G401.6 (cell line): Measurements from ENCODE around the gene CDS1.
"Not testable (repeated sequence)": the region's sequence is repeated elsewhere in the genome, so short reads cannot be mapped to it uniquely, and the experiment has no call there.

ENCODE experiments used
- FAIRE-seq: peaks from 2 replicates; lab custom pipeline; 2012; peaks lifted over from hg19 to GRCh38; lab: Jason Lieb, UNC

Gene CDS1

DNA sequence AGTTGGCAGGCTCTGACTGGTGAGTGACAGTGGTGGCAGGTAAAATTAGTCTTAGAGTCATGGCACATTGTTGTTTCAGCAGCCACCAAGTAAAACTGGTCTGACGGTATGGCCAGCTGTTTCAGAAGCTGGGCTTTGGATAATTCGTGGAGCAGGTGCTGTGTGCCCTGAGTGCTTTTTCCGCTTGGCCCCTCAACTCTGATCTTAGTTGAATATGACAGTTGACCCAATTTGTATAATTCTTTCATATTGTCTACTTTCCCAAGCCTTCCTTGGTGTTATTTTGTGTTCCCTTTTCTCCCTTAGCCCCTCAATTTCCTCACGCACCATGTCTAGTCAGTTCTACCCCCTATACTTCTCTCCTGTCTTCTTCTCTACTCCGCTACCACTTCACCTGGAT, 32.0 kb downstream of the CDS1 start:
- no peak for FAIRE-seq

DNA sequence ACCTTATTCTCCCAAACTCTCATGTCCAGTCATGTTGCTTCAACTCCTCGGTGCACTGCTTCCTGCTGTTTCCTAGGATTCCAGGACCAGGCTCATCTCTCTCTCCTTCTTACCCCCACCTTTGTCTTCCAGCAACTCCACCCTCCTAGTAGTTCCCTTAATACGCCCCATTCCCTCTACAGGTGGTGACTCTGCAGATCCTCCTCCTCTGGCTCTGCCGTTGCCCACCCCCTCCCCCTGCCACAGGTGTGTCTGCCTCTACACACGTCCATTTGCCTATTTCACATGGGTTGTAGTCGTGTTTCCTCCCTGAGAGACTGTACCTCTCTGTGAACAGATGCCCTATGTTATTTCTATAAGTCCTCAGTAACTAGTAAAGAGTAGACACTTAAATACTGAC, 32.4 kb downstream of the CDS1 start:
- FAIRE-seq: no peak

DNA sequence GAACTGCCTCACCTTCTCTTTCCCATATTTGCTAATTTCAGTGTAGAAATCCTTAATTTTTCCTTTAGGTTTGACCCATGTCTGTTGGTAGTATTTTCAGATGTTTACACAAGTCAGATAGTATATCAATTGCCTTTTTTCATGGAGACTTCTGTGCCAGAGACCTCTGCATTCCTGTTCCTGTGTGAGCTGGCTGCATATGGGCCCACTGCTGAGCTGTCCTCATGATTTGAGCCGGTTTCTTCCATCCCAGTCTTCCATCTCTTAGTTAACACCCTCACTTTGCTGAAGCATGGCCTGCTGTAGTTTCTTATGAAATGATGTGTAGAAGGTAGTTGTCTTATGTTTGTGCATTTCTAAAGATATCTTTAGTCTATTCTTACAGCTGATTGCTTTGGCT, 40.0 kb downstream of the CDS1 start:
- FAIRE-seq: no peak

DNA sequence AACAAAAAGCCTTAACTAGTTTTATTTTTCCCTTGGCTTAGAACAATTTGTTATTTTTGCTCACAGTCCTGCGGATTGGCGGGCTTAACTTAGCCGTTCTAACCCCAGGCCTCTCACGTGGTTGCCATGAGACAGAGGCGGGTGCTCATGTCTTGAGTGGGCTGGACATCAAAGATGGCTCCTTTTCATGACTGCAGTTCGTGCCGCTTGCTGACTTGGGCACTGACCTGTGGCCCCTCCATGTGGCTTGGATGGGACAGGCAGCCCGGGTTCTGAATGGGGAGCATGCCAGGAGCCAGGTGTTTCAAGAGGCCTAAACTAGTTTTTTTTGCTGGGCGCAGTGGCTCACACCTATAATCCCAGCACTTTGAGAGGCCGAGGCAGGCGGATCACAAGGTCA, 40.7 kb downstream of the CDS1 start:
- no peak for FAIRE-seq

DNA sequence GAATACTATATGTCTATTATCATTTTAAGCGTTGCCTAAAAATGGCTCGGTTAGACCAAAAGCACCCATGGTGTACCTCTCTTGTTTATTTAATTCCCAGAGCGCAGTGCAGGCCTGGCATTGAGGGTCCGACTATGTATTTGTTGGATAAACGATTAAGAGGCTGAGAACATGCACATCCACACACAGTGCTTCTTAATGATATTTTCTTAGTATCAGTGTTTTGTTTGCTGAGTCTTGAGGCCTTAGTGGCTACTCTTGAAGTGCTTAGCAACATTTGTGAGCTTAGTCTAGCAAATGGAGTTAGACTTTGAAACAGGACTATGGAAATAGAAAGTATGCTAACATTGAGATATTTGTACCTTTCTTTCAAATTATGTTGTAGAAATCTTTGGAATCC, 43.7 kb downstream of the CDS1 start:
- FAIRE-seq: no peak

DNA sequence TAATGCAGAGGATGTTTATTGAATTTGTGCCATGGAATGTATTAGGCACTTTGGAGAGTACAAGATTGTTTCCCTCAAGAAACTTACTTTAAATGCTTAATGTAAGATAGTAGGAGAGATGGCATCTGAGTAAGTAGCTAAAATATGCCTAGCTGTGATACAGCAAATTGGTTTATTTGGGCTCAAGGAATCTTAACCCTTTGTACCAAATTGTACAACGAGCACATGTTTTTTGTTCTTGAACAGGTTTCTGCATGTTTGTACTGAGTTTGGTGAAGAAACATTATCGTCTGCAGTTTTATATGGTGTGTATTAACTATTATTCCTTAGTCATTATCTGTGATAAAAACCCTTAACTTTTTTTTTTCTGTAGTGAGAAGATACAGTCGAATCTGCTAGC, 48.6 kb downstream of the CDS1 start:
- FAIRE-seq: no peak

DNA sequence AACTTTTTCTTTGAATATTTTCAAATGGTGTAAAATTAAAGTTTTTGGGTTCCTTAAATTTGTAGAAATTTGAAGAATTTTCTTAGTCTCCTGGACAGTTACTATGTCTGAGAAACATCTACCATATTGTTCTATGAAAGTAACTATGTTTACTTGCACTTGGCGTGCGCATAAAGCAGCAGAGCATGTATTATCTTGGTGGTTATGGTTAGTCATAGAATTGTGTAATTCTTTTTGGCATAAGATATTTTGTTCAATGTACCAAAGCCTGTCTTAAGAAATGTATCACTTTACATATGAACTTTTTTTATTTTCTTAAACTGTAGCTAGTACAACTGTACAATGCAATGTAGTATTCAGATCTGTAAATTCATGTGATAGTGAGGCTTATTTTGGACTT, 49.2 kb downstream of the CDS1 start:
- no peak for FAIRE-seq

DNA sequence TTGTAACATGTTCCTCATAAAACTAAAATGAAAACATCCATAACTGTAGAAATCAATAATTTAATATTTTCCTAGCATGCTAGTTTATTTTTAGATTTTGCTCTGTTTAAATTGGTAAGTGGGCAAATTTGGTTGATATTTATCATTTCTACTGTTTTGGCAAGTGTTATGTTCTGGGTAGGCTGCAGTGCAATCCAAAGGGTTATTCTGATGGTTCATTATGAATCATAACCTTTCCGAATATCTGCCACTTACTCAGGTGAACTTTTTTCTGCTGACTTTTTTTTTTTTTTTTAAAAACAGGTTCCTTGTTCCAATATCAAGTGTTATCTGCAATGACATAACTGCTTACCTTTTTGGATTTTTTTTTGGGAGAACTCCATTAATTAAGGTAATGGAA, 52.0 kb downstream of the CDS1 start:
- no peak for FAIRE-seq

DNA sequence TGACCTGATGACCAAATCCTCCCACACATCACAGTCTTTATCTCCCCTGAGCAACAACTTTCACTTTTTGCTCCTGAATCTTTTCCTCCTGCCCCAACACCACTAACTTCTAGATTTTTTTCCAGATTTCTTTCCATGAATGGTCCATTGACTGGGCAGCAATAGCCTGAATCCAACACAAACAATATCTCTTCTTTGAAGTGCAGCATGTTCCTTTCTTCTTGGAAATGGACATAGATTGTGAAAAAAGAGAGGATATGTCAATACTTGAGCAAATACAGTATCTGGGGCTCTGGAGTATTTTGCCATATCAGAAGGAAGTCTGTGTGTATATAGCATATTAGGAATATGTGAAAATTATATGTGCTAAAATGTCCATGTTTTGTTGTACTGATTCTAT, 55.2 kb downstream of the CDS1 start:
- no peak for FAIRE-seq

DNA sequence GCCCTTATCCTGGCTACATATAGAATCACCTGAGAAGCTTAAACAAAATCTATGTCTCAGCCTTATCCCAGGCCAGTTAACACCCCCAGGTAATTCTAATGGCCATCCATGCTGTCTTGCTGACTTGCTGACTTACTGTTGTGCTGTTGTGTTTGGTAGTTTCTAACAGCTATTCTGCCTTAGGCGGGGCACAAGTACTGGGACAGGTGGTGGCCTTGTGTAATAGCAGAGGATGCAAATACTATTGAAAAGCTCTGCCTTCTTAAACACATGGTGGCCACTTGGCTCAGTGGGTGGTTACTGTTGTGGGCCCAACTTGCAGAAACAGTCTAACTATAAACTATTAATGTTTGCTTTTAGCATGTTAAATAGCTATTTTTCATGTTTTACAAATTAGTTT, 56.2 kb downstream of the CDS1 start:
- no peak for FAIRE-seq

DNA sequence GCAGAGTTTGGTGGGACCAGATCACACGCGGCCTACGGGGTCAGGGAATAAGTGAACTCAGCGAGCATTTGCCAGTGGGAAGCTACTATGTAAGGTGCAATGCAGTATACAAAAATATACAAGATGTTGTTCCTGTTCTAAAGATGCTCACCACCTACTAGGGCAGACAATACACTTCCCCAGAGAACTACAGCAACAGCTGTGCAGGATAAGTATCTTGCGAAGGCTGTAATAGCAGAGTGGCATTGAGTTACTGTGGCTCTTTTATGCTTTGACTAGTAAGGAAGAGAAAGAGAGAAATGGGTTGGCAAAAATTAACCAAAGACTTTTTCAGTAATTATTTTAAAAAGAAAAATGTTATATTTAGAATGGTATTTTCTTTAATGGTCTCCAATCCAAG, 61.2 kb downstream of the CDS1 start:
- no peak for FAIRE-seq

DNA sequence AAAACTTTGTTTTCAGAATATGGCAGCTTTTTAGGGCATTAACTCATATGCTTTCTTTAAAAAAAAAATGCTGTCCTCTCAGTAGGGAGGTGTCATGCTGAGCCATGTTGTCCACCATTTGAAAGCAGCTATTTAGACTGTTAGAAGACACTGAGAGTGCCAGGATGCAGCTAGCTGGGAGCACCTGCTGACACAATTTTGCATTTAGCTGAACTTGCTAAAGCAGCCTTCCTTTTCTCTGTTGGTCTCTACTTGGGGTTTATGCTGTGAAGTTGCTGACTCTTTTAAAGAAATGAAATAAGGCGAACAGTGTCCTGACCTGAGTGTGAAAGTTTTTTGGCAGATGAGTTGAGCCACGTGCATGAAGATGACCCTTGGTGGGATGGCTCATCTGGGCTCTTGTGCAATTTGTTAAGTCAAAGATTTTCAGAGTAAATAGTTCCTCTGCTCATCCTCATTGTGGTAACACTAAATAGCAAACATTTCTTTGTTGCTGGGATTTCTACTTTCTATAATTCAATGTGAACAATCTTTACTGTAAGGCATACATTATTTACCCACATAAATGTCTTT, 64.5 kb downstream of the CDS1 start:
- no peak for FAIRE-seq

DNA sequence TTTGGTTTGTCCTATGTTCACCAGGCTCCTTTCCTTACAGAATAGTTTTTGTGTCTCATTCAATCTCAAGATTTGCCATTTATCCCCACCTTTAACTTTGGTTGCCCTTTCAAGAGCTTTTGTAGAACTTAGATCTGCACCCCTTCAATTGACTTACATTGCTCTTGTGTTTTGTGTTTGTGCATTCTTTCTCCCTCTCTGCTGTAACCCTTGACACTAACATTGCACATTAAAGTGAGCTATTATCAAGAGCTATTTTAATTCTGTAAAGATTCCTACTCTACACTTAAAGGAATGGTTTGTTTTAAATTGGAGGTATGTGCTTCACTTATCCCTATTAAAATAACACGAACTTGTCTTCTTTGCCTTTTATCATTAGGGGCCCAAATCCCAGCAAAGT, 65.3 kb downstream of the CDS1 start:
- no peak for FAIRE-seq

DNA sequence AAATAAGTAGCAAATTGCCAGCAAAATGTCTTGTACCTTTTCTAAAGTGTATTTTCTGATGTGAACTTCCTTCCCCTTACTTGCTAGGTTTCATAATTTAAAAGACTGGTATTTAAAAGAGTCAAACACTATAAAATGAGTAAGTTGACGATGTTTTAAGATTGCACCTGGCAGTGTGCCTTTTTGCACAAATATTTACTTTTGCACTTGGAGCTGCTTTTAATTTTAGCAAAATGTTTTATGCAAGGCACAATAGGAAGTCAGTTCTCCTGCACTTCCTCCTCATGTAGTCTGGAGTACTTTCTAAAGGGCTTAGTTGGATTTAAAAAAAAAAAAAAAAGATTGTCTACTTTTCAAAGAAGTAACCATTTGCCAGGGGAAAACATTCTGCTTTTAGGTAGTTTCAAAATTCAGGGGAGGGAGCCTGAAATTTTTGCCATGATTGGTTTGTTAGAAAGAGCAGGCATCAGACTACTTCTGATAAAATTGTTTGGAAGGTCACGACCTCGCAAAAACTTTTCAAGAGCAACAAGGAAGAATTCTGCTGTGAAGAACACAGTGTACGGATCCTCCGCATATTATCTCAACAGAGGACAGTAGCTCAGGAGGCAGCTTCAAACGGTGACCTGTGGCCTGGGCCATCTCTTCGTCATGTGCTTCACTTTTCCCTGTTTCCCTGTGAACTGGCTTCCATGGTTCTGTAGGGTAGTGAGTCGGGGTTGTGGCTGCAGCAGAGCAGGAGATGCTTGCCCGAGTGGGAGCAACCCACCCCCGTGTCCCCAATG, 66.1 kb downstream of the CDS1 start:
- no peak for FAIRE-seq

DNA sequence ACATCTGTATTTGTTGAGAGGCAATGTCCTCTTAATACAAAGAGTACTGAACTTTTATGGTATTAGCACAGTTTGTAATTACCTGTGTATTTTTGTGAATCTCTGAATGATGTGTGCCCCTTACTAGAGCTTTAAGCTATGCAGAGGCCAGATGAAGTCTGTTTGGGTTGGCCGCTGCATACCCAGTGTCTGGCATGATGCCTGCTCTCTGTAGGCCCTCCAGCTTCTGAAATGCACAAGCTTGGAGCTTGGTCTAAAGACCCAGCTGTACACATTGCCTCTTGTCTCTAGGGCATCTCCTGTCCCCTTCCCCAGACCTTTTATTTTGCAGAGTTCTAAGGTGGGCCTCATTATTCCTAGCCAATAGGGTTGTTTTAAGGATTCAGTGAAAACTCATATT, 68.6 kb downstream of the CDS1 start:
- FAIRE-seq: no peak

DNA sequence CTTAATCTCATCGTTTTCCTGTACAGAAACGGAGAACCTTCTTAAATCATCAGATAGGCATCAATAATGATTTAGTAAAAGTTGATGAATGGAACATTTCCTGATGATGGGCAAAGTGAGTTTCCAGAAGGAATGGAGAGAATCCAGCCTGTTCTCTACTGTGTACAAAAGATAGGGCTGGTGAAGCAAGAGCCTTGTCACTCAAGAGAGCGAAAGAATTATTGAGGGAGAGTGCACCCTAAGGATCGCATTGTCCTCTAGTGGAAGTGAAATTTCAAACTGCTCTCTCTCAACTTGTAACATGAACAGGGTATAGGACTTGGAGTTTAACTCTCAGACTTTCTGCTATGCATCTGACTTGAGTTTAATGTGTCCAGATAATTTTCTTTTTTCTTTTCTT, 69.6 kb downstream of the CDS1 start:
- no peak for FAIRE-seq

DNA sequence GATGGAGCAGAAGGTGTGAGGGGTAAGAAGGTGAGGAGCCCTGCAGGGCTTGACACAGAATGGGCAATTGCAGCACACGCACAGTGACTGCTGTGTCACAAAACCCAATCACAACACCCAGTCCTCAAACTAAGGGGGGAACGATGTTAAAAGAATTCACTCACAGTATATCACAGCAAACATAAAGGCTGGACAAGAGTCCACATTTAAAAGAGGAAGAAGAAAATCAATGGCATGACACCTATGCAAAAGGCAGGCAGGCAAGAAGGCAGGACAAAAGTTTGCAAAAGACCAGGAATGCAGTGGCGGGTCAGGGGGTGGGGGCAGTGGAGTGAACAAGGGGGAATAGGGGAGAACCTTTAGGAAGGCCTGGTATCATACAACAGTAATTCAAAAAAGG, 77.7 kb downstream of the CDS1 start:
- FAIRE-seq: no peak

DNA sequence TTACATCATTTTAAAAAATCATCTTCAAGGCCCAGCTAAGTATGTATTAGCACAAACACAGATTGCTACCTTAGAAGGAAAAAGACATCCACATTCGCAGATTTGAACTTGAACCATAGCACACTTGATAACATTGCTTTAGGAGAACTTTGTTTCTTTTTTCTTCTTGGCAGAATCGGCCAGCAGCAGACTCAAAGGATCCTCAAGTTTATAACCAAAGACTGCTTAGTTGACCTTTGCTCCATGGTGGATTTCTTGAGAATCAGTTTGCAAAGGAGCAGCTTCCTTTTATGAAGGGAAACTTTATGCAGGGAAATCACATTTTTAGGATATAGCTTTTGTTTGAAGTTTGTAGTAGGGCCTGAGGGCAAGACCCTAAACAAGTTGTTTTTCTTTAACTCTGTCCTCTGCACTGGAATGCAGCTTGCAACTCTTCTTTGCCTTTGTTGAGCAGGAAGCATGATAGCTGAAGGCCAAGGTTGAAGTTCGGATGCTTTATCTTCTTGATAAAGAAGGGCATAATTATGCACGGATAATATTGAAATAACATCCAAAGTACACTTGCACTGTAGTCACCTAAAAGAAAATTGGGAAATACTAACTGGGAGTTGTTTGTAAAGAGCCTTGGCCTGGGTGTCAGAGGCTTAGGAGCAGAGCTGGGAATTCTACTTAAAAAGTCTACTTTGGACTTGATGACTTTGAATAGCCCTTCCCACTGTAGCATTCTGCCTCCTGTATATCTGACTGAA, 78.4 kb downstream of the CDS1 start:
- no peak for FAIRE-seq

DNA sequence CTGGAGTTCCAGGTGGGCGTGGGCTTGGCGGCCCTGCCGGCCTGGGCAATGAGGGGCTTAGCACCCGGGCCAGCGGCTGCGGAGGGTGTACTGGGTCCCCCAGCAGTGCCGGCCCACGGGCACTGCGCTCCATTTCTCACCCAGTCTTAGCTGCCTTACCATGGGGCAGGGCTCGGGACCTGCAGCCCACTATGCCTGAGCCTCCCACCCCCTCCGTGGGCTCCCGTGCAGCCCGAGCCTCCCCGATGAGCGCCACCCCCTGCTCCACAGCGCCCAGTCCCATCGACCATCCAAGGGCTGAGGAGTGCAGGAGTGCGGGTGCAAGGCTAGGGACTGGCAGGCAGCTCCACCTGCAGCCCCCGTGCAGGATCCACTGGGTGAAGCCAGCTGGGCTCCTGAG, 81.8 kb downstream of the CDS1 start:
- FAIRE-seq: not testable (repeated sequence)

DNA sequence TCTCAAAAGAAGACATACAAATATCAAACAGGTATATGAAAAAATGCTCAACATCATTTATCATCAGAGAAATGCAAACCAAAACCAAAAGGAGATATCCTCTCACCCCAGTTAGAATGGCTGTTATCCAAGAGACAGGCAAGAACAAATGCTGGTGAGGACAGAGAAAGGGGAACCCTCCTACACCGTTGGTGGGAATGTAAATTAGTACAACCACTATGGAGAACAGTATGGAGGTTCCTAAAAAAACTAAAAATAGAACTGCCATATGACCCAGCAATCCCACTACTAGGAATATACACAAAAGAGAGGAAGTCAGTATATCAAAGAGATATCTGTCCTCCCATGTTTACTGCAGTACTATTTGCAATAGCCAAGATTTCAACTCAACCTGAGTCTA, 83.5 kb downstream of the CDS1 start:
- no peak for FAIRE-seq

DNA sequence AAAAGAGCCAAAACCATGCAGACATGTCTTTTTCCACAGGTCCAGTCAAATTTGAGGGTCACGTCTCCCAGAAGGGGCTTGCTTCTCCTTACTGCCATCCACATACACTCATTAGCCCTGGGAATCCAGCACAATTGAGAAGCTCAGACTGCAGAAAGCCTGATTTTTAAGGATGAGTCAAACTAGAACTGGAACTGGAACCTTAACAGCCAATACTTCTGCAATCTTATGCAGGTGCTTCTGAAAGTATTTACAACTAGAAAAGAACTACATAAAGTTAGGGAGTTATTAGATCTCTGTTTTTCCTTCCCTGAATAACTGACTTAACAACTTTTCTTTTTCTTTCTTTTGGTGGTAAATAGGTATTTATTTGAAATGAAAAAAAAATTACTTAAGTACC, 86.3 kb downstream of the CDS1 start:
- no peak for FAIRE-seq

DNA sequence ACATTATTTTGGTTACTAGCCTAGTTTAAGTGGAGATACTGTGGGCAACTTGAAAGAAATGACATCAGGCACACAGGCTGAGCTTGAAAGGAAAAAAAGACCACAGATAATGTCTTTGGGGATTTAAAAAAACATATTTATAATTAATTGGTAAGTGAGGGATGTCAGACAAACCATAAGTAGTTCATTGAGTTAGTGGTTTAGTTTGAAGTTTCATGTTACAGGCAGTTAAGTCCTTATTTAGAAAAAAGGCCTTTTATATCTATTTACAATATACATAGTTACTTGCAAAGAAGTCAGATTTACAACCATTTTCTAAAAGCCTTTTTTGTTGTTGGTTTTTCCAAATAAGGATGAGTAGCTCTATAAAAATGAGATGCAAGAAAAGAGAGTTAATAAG, 89.2 kb downstream of the CDS1 start:
- no peak for FAIRE-seq

DNA sequence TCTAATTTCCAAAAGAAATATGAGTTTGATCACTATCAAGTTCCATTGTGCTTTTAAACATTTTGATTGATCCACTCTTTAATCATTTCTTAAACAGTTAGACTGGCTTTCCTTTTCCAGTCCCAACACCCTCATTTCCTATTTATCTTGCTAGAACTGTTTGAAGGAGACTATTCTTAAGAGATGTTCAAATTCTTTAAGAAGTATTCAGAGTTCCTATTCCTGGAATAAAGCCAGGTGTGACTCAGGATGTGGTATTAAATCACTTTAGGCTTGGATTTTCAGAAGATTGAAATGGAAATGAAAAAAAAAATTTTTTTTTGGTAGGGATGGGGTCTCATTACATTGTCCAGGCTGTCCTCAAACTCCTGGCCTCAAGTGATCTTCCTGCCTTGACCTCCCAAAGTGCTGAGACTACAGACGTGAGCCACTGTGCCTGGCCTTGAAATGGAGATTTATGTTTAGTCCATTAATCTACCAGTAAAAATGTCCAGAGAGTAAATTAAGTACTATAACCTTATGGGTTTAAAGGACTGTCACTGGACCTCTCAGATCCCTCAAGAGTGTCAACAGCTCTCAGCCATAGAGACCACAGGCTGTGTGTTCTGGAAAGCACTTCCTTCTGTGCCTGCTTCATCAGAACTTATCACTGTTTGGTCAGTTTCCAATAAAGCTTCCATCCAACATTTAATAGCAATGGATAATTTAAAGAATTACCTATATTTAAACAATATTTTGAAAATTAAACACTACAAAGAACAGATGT, 90.7 kb downstream of the CDS1 start:
- FAIRE-seq: no peak
